Ramos (cell line): Measurements from ENCODE around the gene TNS1.

Source experiments
- in situ Hi-C: fragments of 300-500 bp; cut with MboI; formaldehyde crosslinking; loops from one replicate; pipeline ENCODE4 v1.14.3; 2022; ENCODE audit warnings: low sequenced_read_pairs; ENCODE audit not compliant: unreplicated experiment

TNS1 gene

GRCh38 chr2:217949447-217949846 lies 53.3 kb downstream of the TNS1 start:
- in situ Hi-C loops: no loop called here

- in situ Hi-C loops: no loop called here
Measured at GRCh38 chr2:217948897-217949296, 53.9 kb downstream of the TNS1 start.

GRCh38 chr2:217948351-217948791 lies 54.4 kb downstream of the TNS1 start:
- in situ Hi-C loops: no loop called here

- in situ Hi-C loops: no loop called here
Measured at GRCh38 chr2:217947383-217948350, 55.1 kb downstream of the TNS1 start.

GRCh38 chr2:217946051-217946450 lies 56.7 kb downstream of the TNS1 start:
- in situ Hi-C loops: no loop called here

- in situ Hi-C loops: no loop called here
Measured at GRCh38 chr2:217945530-217945929, 57.3 kb downstream of the TNS1 start.

GRCh38 chr2:217944923-217945322 lies 57.9 kb downstream of the TNS1 start:
- in situ Hi-C loops: no loop called here

- in situ Hi-C loops: no loop called here
Measured at GRCh38 chr2:217944366-217944765, 58.4 kb downstream of the TNS1 start.

GRCh38 chr2:217943446-217944321 lies 59.1 kb downstream of the TNS1 start:
- in situ Hi-C loops: no loop called here

- in situ Hi-C loops: no loop called here
Measured at GRCh38 chr2:217942731-217943335, 60.0 kb downstream of the TNS1 start.

GRCh38 chr2:217941886-217942728 lies 60.7 kb downstream of the TNS1 start:
- in situ Hi-C loops: no loop called here

GRCh38 chr2:217941339-217941738 lies 61.5 kb downstream of the TNS1 start:
- in situ Hi-C loops: no loop called here

GRCh38 chr2:217940261-217941220 lies 62.3 kb downstream of the TNS1 start:
- in situ Hi-C loops: no loop called here

- in situ Hi-C loops: no loop called here
Measured at GRCh38 chr2:217939629-217940245, 63.1 kb downstream of the TNS1 start.

- in situ Hi-C loops: no loop called here
Measured at GRCh38 chr2:217939220-217939619, 63.6 kb downstream of the TNS1 start.

- in situ Hi-C loops: no loop called here
Measured at GRCh38 chr2:217938036-217938435, 64.8 kb downstream of the TNS1 start.

GRCh38 chr2:217937446-217937845 lies 65.3 kb downstream of the TNS1 start:
- in situ Hi-C loops: no loop called here

- in situ Hi-C loops: no loop called here
Measured at GRCh38 chr2:217936952-217937351, 65.8 kb downstream of the TNS1 start.
